HEK293 (cell line): Measurements from ENCODE around the gene TCF20.

Experiments used
- CTCF ChIP-seq: fragments of 450-650 bp; formaldehyde crosslinking; IDR thresholded peaks from 2 replicates; pipeline ENCODE4 v1.5.1; 2016; ENCODE audit warnings: missing biosample characterization, missing genetic modification characterization
- KLF16 ChIP-seq: fragments of 450-650 bp; formaldehyde crosslinking; IDR thresholded peaks from 2 replicates; pipeline ENCODE4 v1.5.1; 2017; ENCODE audit warnings: missing biosample characterization, missing genetic modification characterization
- ZNF148 ChIP-seq: fragments of 450-650 bp; formaldehyde crosslinking; IDR thresholded peaks from 2 replicates; pipeline ENCODE4 v1.5.0; 2017; ENCODE audit warnings: missing biosample characterization, missing genetic modification characterization, borderline replicate concordance
- ZNF274 ChIP-seq, 2 experiments: fragments of 200-500 bp in 1 of 2; fragments of 450-650 bp in 1 of 2; sonication (Bioruptor generic) in 1 of 2; formaldehyde crosslinking in 1 of 2; IDR thresholded peaks; 2 replicates each; pipeline versions ENCODE4 v1.5.1 to v1.6.1; 2014 to 2016; ENCODE audit warnings: borderline replicate concordance in 1 of 2, inconsistent platforms in 1 of 2, low read length in 1 of 2, missing biosample characterization in 1 of 2, missing genetic modification characterization in 1 of 2
- ZNF830 ChIP-seq: fragments of 450-650 bp; IDR thresholded peaks from 2 replicates; pipeline ENCODE4 v1.5.0; 2018; ENCODE audit warnings: missing biosample characterization, missing genetic modification characterization, low read depth, mild to moderate bottlenecking, moderate library complexity

- TF ChIP-seq CTCF (tag by site-specific recombination) = no peak
- TF ChIP-seq ZNF830 (tag by site-specific recombination) = no peak
- no peak for TF ChIP-seq KLF16 (tag by site-specific recombination)
- TF ChIP-seq ZNF274 (IDR thresholded peaks at IDR 0.05; ENCODE audit: low read length) = no peak
- TF ChIP-seq ZNF274 (tag by site-specific recombination; IDR thresholded peaks at IDR 0.05; ENCODE audit: borderline replicate concordance) = no peak
- no peak for TF ChIP-seq ZNF148
These were observed 33.9 kb upstream of the TCF20 start for GRCh38 chr22:42304324-42304790.
